Right ventricle myocardium superior (tissue), 1 donor: ENCODE measurements around the gene GRHL3. TPM values are rescaled to one million over a fixed set of nuclear protein-coding genes. Genes with fewer than 3 reads are reported as not detected.

ENCODE experiments used
- ATAC-seq: fragments of 200-7000 bp; cut with Tn5 transposase; one replicate; pipeline ENCODE4 v1.9.1; 2020; ENCODE audit warnings: mild to moderate bottlenecking; ENCODE audit not compliant: poor library complexity
- DNase-seq: peaks from one replicate; pipeline ENCODE4 v3.0.0-alpha.2; 2020
- intact Hi-C: fragments of 100-400 bp; cut with DNase I; formaldehyde crosslinking; loops from one replicate; pipeline ENCODE4 v1.11.2; 2022
- total RNA-seq: library from RNA; stranded (reverse); fragmentation: NEBNext Ultra II Directional; extraction: Animal tissue kit (Norgen Biotek cat#: 25700); gene quantifications from one replicate; pipeline ENCODE4 v1.2.1, GENCODE V29; 2021
- donor health status: DM: no; HTN: yes; CAD: no; lungs with severe emphysema.

Gene GRHL3
- total RNA-seq, 1 donor from 2014 or later, result not detected

- ATAC-seq (no peak), DNase-seq (no peak)
- intact Hi-C loops, result no loop called here
Observed at GRCh38 chr1:24290933-24291487, 28.1 kb upstream of the GRHL3 start.

DNA sequence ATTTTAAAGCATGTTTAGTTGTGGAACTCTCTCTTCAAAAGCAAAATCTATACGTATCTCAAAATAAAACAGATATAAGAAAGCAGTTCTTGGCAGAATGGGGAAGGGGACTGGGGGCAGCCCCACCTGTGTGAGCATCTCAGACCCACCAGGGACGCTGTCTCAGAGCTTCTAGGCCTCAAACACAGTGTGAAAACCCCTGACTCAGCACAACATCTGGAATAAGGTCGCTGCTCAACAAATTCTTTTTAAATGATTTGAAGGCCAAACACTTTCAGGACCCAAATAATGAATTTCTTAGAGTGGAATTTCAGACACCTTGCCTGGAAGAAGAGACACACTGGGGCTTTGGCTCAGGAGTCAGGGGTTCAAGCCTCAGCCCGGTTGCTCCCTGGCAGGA lies 27.1 kb upstream of the GRHL3 start:
- intact Hi-C loops, result no loop called here
- DNase-seq, result no peak
- ATAC-seq, result no peak

- no peak for DNase-seq
- intact Hi-C loops, result no loop called here
- no peak for ATAC-seq
Observed at GRCh38 chr1:24292887-24293286, 26.3 kb upstream of the GRHL3 start.

- DNase-seq, result no peak
- intact Hi-C loops, result no loop called here
- ATAC-seq, result no peak
Observed at GRCh38 chr1:24293392-24294227, 25.5 kb upstream of the GRHL3 start.

- no peak for ATAC-seq
- intact Hi-C loops, result no loop called here
- no peak for DNase-seq
Observed at GRCh38 chr1:24294228-24294672, 24.9 kb upstream of the GRHL3 start.

GRCh38 chr1:24294716-24295371 lies 24.3 kb upstream of the GRHL3 start:
- DNase-seq, result no peak
- ATAC-seq, result no peak
- intact Hi-C loops, result no loop called here

DNA sequence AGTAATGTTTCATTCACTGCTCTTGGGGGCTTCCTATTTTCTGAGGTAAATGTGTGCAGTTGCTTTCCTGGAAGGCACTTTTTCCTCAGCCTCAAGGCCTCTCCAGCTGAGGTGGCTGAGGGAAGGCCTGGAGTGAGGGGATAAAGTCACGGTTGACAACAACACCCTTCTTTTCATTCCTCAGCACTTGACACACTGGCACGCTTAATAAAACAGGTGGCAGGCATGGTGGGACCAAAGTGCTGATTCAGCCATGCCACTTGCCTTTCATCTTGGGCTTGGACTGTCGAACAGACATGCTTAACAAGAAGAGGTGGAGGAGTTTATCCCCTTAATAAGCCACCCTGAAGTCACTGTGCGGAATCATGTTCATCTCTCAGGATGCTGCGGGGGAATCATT lies 23.6 kb upstream of the GRHL3 start:
- intact Hi-C loops, result no loop called here
- ATAC-seq, result no peak

DNA sequence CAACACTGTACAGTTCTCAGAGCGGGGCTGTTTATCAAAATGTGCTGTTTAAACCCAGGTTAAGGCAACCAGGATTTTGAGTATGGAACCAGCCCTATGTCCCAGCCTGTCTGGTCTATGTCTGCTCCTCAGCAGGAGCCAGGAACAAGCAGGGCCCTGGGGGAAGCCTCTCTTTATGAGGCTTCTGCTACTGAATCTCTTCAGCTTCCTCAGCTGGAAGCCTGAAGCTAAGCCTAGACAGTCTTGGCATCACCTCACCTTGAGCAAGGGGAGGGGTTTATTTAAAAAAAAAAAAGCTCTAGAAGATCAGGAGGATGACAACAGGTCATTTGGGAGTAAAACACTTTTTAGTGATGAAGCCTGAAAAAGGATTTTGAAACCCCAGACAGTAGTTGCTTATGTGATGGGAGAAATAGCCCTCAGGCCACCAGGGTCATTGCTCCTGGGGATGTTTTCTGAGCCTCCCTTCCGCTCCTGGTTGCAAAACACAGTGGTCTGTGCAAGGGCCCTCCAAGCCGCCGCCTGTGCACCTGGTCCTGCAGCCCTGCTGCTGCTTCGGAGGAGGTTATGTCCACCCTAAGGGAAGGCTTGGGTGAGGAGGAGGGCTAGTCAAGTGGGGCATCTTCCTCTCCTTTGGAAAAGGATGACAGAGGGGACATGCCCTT lies 21.8 kb upstream of the GRHL3 start:
- no peak for ATAC-seq
- intact Hi-C loops, result no loop called here
- no peak for DNase-seq

More for the DNA sequence above, 23.6 kb upstream of the GRHL3 start:
- no peak for DNase-seq

- intact Hi-C loops, result no loop called here
- ATAC-seq (no peak), DNase-seq (no peak)
Observed at GRCh38 chr1:24297852-24298232, 21.3 kb upstream of the GRHL3 start.

DNA sequence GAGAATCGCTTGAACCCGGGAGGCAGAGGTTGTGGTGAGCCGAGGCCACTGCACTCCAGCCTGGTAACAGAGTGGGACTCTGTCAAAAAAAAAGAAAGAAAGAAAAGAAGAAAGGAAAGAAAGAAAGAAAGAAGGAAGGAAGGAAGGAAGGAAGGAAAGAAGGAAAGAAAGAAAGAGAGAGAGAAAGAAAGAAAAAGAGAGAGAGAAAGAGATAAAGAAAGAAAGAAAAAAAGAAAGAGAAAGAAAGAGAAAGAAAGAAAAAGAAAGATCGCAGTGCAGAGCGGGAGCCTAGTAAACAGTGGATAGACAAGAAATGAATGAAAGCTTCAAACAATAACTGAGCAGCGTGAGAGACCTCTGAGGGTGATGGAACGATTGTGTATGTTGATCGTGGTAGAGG lies 20.6 kb upstream of the GRHL3 start:
- ATAC-seq (no peak), DNase-seq (no peak)
- intact Hi-C loops, result no loop called here

DNA sequence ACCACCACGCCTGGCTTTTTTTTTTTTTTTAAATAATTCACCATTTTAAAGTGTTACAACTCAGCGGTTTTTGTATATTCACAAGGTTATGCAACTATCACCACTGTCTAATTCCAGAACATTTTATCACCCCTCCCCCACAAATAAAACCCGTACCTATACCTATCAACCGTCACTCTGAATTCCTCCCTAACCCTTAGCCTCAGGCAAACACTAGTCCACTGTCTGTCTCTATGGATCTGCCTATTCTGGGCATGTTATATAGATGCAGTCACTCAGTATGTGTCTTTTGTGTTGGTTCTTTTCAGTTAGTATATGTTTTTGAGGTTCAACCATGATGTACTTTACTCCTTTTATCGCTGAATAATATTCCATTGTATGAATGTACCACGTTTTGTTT lies 19.3 kb upstream of the GRHL3 start:
- no peak for DNase-seq
- no peak for ATAC-seq
- intact Hi-C loops, result no loop called here

DNA sequence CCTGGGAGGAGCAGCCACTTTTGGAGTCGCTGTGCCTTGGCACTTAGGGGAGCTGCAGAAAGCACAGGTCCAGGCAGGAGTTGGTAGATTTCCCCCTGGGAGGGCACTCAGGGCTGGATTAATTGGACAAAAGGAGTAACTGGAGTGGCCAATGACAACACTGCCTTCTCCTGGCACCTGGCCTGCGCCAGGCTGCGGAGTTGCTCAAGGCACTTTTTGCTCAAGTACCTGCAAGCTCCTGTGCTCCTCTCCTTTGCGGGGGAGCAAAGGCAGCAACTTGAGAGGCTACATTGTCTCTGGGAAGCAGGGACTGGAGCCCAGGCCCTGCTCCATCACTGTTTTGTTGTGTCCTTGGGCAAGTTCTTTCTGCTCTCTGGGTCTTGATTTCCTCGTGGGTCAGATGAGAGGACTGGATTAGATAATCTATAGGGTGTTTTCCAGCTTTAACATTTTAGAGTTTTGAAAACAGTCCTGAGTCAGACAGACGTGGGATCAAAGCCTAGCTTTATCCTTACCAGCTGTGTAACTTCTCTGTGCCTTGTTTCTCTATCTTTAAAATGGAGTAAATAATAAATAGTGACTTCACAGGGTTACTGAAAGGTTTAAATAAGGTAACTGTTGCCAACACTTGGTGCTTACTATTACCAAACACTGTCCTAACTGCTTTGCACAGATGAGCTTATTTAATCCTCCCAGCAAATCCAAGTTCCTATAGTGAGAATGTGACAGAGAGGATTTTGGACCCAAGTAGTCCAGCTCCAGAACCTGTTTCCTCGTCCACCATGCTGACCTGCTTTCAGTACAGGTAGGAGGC lies 18.0 kb upstream of the GRHL3 start:
- intact Hi-C loops, result no loop called here
- DNase-seq (no peak), ATAC-seq (no peak)

DNA sequence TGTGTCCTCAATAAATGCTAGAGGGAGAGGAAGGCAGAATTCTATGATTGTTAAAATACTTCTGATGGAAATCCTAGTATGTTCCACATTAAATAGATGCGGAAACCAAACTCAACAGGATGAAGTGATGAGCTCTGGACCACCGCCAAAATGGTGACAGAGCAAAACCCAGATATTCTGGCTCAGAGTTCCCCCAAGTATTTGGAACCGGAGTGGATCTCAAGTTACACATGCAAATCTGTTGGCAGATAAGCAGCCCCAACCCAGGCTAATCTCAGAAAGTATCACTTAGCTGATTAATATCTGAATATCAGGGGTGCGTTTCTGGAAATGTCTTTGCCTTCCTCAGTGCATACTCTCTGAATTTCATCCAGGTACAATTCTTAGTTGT lies 17.4 kb upstream of the GRHL3 start:
- no peak for DNase-seq
- no peak for ATAC-seq
- intact Hi-C loops, result no loop called here

DNA sequence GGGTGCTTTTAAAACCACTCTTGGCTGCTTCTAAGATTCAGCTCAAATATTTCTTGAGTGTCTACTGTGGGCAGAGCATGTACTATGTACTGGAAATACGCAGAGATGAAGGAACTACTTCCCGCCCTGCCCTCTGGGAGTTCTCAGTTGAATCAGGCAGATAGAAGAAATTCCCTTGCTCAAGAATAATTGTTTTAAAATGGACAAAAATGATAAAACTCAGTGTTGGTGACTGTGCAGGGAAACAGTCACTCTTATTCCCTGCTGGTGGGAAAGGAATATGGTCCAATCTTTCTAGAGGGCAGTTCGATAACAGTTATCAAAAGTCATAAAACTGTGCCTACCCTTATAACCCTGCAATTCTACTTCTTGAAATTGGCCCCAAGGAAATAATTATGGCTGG lies 16.9 kb upstream of the GRHL3 start:
- no peak for ATAC-seq
- intact Hi-C loops, result no loop called here
- DNase-seq, result no peak

DNA sequence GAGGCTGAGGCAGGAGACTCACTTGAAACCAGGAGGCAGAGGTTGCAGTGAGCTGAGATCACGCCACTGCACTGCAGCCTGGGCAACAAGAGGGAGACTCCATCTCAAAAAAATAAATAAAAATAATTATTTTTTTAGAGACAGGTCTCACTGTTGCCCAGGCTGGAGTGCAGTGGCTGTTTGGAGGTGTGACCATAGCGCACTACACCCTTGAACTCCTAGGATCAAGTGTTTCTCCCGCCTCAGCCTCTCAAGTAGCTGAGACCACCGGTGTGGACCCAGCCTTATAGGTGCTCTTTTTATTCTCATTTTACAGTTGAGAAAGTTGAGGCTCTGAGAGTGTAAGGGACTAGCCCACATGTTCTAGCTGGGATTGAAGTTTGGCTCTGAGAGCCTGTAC lies 15.6 kb upstream of the GRHL3 start:
- no peak for ATAC-seq
- intact Hi-C loops, result no loop called here

GRCh38 chr1:24304763-24305162 lies 14.4 kb upstream of the GRHL3 start:
- no peak for DNase-seq

More for the DNA sequence above, 15.6 kb upstream of the GRHL3 start:
- DNase-seq, result no peak

GRCh38 chr1:24308365-24309015 lies 10.7 kb upstream of the GRHL3 start:
- intact Hi-C loops, result no loop called here
- ATAC-seq (no peak), DNase-seq (no peak)

More at GRCh38 chr1:24304763-24305162, 14.4 kb upstream of the GRHL3 start:
- intact Hi-C loops, result no loop called here
- ATAC-seq, result no peak

DNA sequence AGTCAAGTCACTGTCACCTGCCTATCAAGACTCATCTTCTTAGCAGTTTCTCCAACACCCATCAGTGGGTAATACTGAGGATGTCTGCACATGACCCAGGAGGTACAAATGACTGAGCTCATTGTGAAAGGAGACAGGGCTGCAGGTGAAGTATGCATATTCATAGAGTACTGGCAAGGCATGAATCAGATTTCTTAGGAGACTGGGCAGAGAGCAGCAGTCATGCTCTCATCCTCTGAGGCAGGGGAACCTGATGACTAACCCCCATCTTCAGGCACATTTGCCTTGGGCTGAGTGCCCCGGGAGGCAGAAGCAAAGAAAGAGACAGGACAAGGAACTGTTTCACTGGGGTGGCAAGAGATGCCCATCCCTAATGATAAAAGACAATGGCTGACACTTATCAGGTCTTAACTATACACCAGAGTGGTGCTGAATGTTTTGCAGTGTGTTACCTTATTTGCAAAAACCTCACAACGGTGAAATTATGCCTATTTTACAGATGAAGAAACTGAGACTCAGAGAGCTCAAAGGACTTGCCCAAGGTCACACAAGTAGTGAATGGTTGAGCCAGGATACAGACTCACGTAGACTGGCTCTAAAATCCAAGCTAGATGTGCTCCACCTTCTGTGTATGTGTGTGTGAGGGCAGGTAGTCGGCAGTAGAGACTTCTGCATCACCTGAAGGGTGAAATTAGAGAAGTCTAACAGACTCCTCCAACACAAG lies 9.2 kb upstream of the GRHL3 start:
- DNase-seq (no peak), ATAC-seq (no peak)
- intact Hi-C loops, result no loop called here
